Right atrium auricular region (tissue), 2 donors: ENCODE data around the gene SNN. TPM values are rescaled to one million over a fixed set of nuclear protein-coding genes. Genes with fewer than 3 reads are reported as not detected.

Experiments used
- DNase-seq: peaks from one replicate; pipeline ENCODE4 v3.0.0-alpha.2; 2019; ENCODE audit warnings: low spot score
- H3K27ac ChIP-seq, 2 donors: fragments of 200-600 bp; sonication (generic); 1 replicate in 1 of 2; 2 replicates in 1 of 2; pipeline ENCODE4 v1.5.1; 2016 to 2019
- H3K27me3 ChIP-seq, 2 donors: fragments of 200-600 bp; sonication (generic); one replicate each; pipeline versions ENCODE4 v1.5.1 to v1.6.0; 2017 to 2019
- H3K36me3 ChIP-seq: fragments of 200-600 bp; sonication (generic); one replicate; pipeline ENCODE4 v1.5.1; 2016
- H3K4me1 ChIP-seq, 2 donors: fragments of 200-600 bp; sonication (generic); one replicate each; pipeline versions ENCODE4 v1.5.1 to v1.6.0; 2017 to 2019
- H3K4me3 ChIP-seq, 2 donors: fragments of 200-600 bp; sonication (generic); 1 replicate in 1 of 2; 2 replicates in 1 of 2; pipeline ENCODE4 v1.5.1; 2017 to 2019; ENCODE audit warnings: mild to moderate bottlenecking in 1 of 2, moderate library complexity in 1 of 2
- H3K9me3 ChIP-seq, 2 donors: fragments of 200-600 bp; sonication (generic); one replicate each; pipeline ENCODE4 v1.5.1; 2019
- CTCF ChIP-seq, 2 donors: fragments of 200-600 bp; sonication (generic); IDR thresholded peaks; one replicate each; pipeline ENCODE4 v1.5.1; 2019; ENCODE audit warnings: antibody characterized with exemption in 2 of 2
- total RNA-seq, 2 donors: library from RNA; depleted of rRNA; stranded (reverse); fragments of >200 nt; gene quantifications; one replicate each; pipeline ENCODE4 v1.1.0, GENCODE V29; 2016

Gene SNN
- total RNA-seq, 2 donors from 2014 or later = 18.9 to 20.0 TPM

- no peaks in the 10 kb centered on the region for H3K4me1 ChIP-seq
Measured at GRCh38 chr16:11624205-11624604, 44.0 kb upstream of the SNN start.

GRCh38 chr16:11624636-11625607 lies 43.3 kb upstream of the SNN start:
- no peaks in the 10 kb centered on the region for H3K36me3 ChIP-seq
- no peak for DNase-seq
- no peaks in the 10 kb centered on the region for H3K27me3 ChIP-seq
- H3K4me1 ChIP-seq = no peaks in the 10 kb centered on the region
- no peak overlapping the region for H3K27ac ChIP-seq
- TF ChIP-seq CTCF (IDR thresholded peaks at IDR 0.05) = no peak
- H3K4me3 ChIP-seq = no peak overlapping the region
- H3K9me3 ChIP-seq = no peaks in the 10 kb centered on the region

More at GRCh38 chr16:11624205-11624604, 44.0 kb upstream of the SNN start:
- no peaks in the 10 kb centered on the region for H3K27me3 ChIP-seq
- no peak for TF ChIP-seq CTCF (IDR thresholded peaks at IDR 0.05)
- DNase-seq = no peak
- H3K27ac ChIP-seq = no peak overlapping the region
- no peaks in the 10 kb centered on the region for H3K36me3 ChIP-seq
- H3K4me3 ChIP-seq = no peak overlapping the region
- H3K9me3 ChIP-seq = no peaks in the 10 kb centered on the region

- no peaks in the 10 kb centered on the region for H3K4me1 ChIP-seq
- TF ChIP-seq CTCF (IDR thresholded peaks at IDR 0.05) = no peak
Measured at GRCh38 chr16:11625769-11626168, 42.5 kb upstream of the SNN start.

GRCh38 chr16:11626657-11627291 lies 41.5 kb upstream of the SNN start:
- Histone ChIP-seq H3K4me1 (no peaks in the 10 kb centered on the region), H3K27me3 (no peaks in the 10 kb centered on the region), H3K9me3 (no peaks in the 10 kb centered on the region), H3K36me3 (no peaks in the 10 kb centered on the region), H3K27ac (peak overlapping the region in 1 of 2 donors; percentile 24), H3K4me3 (no peak overlapping the region)
- no peak for DNase-seq
- TF ChIP-seq CTCF (IDR thresholded peaks at IDR 0.05) = no peak

More at GRCh38 chr16:11625769-11626168, 42.5 kb upstream of the SNN start:
- no peaks in the 10 kb centered on the region for H3K9me3 ChIP-seq
- H3K27ac ChIP-seq = no peak overlapping the region
- H3K27me3 ChIP-seq = no peaks in the 10 kb centered on the region
- H3K4me3 ChIP-seq = no peak overlapping the region
- no peak for DNase-seq
- H3K36me3 ChIP-seq = no peaks in the 10 kb centered on the region

GRCh38 chr16:11627292-11627663 lies 41.0 kb upstream of the SNN start:
- H3K36me3 ChIP-seq = no peaks in the 10 kb centered on the region
- peak overlapping the region in 1 of 2 donors; percentile 24 for H3K27ac ChIP-seq
- no peaks in the 10 kb centered on the region for H3K27me3 ChIP-seq
- TF ChIP-seq CTCF (IDR thresholded peaks at IDR 0.05) = no peak
- H3K4me3 ChIP-seq = no peak overlapping the region
- DNase-seq = no peak
- peaks cover 0 to 4% of the 10 kb centered on the region in 2 donors for H3K4me1 ChIP-seq
- no peaks in the 10 kb centered on the region for H3K9me3 ChIP-seq
